Activated CD8-positive, alpha-beta memory T cell treated with anti-CD3 and anti-CD28 coated beads, Interleukin-2, amount 50 U/mL, for 24 hours (primary cell): Measurements from ENCODE around the gene KRTAP10-6.
"Not testable (repeated sequence)": the region's sequence is repeated elsewhere in the genome, so short reads cannot be mapped to it uniquely, and the experiment has no call there.

Experiments
- DNase-seq: peaks from one replicate; pipeline ENCODE4 v3.0.0-alpha.2; 2020; ENCODE audit errors: extremely low read depth

The KRTAP10-6 gene

DNA sequence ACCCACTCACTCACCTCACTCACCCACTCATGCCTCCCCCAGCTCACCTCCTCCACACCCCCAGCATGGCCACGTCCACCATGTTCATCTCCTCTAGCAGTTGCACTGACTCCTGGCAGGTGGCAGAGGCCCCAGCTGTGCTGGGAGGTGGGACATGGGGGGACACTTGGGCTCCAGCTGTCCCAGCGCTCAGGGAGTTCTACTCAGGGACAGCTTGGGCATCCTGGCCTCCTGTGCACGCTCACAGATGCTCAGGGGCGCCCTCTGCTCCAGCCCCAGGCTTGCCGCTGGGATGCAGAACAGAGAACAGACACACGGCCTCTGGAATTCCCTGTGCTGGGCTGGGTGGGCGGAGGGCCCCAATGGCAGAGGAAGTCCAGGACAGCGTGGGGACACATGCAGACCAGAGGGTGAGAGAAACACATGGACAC, 24.8 kb upstream of the KRTAP10-6 start:
- no peak for DNase-seq

DNA sequence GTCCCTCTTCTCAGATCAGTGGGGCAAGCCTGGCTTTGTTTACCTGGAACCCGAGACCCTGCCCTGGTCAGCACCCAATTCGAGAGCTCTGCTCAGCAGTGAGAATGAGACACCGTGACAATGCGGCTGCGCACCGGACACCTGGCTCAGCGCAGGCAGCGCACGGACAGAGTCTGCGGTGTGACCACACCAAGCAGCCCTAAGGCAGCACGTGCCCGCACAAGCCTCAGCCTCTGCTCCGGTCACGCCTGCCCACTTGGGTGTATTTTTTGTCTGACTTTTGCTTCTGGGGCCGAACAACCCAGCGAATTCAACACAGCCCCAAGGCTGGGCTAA, 24.3 kb upstream of the KRTAP10-6 start:
- DNase-seq = no peak

DNA sequence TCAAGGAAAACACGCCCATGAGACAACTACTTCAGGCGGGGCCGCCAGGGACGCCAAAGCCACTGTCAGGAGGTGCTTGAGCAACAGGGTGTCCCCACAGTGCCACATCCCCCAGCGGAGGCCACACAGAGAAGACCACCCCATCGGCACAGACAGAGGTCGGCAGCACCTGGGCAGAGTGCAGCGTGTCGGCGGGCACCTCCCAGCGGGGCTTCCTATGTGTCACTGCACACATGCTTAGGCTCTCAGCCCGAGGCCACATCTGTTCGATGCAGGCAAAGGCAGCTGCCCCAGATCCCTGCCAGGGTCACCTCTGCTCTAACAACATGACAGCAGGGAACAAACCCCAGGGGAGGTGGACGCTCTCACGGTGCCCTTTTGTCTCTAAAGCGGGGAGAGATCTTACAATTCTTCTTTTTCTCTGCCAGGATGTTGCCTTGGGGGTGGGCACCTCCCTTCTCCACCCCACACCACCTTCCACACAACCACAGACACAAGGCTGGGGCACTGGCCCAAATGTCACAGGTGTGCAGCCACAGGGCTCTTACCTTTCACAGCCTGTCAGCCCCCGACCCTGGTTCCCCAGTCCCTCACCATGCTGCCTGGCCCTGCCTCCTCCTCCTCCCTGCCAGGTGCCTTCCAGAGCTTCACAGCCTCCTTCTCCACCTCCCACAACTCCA, 23.7 kb upstream of the KRTAP10-6 start:
- DNase-seq = no peak

DNA sequence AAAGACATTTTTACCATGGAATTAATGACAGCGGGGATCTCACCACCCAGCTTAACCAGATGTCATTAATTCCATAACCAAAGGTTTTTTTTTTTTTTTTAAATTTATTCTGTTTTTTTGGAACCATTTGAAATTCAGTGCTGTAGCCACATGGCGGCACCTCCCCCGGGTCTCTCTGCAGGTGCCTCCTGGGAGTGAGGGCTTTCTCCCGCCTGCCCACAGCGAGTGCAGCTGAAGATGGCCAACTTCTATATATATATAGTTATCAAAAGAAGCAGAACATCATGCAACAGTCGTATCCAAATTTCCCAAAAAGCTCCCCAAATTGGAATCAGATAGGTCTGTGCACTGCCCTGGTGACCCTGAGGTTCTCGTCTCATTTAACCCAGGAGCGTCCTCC, 23.2 kb upstream of the KRTAP10-6 start:
- no peak for DNase-seq

DNA sequence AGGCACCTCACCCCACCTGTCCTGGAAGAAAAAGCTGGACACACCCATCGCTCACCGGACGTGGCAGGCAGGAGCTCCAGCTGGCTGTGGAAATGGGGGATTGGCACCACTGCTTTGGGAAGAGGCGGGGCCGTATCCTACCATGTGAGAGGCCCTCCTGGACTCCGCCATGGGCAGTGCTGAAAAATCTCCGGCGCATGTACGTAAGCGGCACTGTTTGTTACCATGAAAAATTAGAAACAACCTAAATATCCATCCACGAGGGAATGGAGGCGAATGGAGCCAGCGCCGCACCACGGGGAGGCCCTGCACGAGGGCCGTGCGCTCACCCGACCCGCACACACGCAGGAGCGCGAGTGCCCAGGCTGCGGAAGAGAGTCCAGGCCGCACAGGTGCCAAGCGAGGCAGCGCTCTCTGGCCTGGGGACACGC, 22.7 kb upstream of the KRTAP10-6 start:
- no peak for DNase-seq

DNA sequence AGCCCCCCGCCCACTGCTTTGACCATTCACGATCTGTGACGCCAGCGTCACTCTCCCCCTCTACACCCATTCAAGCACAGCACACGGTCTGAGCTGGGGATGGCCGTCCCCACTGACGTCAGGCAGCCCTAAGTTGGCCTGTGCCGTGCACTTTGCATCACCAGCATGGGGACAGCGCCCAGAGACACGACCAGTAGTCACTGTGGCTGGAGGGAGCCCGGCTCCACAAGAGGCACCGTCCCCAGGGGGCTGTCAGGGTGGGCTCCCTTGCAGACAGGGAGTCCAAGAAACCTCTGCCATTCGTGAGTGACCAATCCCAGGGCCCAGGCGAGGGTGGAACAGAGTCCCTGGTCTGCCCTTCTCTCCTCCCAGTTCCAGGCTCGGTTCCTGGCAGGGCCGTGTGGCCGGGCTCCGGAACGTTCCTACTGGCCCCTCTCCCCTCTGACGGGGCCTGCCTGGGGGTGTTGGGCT, 21.9 kb upstream of the KRTAP10-6 start:
- no peak for DNase-seq

DNA sequence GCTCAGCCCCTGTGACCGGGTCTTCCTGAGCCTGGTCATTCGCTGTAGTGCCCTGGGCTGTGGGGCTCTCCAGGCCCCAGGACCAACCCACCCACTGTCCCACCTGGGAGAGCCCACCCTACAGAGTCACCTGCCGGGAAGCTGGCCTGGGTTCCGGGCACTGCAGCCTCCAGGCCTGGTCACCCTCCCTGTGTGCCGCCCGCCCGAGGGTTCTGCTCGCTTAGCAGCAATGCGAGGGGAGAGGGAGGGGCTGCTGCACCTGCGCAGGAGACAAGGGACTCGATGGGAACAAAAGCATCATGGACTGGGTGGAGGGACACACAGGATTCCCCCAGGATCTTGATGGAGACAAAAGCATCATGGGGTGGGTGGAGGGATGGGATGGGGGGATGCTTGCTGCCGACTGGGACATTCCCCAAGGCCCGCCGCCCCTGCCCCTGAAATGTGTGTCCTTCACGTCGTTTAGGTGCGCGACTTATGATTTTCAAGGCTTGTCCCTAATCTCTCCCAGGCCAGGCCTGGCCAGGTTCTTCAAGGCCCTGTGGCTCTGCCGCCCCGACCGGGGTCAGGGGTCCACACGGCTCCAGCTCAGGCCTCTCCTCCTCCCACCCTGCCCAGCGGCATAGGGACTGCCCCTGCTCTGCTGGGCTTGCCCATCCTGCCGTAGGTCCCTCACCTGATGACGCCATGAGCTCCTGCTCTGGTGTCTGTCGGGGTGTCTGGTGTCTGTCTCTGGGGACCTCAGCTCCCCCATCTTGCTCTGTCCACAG, 21.3 kb upstream of the KRTAP10-6 start:
- DNase-seq = no peak

DNA sequence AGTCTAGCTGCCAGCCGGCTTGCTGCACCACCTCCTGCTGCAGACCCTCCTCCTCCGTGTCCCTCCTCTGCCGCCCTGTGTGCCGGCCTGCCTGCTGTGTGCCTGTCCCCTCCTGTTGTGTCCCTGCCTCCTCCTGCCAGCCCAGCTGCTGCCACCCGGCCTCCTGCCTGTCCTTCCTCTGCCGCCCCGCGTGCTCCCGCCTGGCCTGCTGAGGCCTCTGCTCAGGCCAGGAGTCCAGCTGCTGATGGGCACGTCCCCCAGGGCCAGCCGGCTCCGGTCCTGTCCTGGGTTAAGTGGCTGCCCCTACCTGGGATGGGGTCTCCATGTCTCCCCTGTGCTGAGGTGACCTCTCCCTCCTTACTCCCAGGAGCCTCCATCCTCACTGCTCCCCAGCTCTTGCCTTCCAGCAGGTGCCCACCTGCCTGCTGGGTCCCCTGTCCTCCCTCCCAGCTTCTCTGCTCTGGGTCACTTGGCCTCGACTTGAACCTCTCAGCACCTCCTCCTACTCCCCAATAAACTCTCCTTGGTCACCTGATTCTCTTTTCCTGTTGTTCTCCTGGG, 20.4 kb upstream of the KRTAP10-6 start:
- DNase-seq = no peak

DNA sequence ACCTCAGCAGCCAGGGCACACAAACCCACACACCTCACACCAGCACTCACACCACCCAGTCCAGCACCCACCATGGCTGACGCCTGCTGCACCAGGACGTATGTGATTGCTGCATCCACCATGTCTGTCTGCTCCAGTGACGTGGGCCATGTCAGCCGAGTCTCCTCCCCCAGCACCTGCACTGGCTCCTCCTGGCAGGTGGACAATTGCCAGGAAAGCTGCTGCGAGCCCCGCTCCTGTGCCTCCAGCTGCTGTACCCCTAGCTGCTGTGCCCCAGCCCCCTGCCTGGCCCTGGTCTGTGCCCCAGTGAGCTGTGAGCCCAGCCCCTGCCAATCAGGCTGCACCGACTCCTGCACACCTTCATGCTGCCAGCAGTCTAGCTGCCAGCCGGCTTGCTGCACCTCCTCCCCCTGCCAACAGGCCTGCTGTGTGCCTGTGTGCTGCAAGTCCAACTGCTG, 19.8 kb upstream of the KRTAP10-6 start, which contains the start of gene KRTAP10-8:
Gene KRTAP10-8 (plus strand): TSS at position 51 of the 458 bp plus-strand sequence. CDS start 22 bp downstream, at position 73.
- no peak for DNase-seq

DNA sequence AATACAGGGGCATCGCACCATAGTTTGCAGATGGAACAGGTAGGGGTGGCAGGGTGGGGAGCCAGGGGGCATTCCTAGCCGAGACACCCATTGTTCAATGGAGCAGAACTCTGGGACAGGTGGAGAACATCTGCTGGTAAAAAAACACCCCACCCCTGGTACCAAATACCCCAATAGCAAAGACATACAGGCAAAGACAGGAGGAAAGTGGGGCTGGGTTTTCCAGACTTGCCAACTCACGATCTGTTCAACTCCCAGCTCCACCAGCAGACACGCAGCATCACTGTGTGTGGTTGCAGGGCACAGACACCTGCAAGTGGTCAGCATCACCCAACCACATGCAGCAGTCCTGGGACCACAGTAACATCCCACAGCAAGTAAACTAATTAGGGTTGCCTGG, 19.2 kb upstream of the KRTAP10-6 start:
- no peak for DNase-seq

DNA sequence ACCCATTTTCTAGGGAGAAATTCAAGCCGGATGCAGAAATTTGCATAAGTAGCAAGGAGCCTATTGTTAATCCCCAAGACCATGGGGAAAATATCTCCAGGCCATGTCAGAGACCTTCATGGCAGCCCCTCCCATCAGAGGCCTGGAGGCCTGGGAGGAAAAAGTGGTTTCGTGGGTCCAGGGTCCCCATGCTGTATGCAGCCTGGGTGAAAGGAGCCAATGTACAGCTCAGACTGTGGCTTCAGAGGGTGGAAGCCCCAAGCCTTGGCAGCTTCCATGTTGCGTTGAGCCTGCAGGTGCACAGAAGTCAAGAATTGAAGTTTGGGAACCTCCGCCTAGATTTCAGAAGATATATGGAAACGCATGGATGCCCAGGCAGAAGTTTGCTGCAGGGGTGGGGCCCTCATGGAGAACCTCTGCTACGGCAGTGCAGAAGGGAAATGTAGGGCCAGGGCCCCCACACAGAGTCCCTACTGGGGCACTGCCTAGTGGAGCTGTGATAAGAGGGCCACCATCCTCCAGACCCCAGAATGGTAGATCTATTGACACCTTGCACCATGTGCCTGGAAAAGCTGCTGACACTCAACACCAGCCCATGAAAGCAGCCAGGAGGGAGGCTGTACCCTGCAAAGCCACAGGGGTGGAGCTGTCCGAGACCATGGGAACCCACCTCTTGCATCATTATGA, 18.0 kb upstream of the KRTAP10-6 start:
- not testable (repeated sequence) for DNase-seq

DNA sequence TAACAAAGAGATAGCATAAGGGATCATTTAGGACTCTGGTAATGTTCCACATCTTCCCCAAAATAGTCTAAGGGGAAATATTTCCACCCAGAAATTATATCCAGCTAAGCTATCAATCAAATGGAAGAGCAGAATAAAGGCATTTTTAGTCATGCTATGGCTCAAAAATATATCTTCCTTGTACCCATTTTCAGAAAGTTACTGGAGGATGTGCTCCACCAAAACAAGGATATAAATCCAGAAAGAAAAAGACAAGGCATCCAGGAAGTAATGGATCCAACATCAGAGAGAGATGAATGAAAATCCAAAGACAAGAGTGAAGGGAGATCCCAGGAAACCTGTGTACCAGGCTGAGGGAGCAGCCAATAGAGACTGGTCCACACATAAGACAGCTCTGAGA, 16.9 kb upstream of the KRTAP10-6 start:
- no peak for DNase-seq

DNA sequence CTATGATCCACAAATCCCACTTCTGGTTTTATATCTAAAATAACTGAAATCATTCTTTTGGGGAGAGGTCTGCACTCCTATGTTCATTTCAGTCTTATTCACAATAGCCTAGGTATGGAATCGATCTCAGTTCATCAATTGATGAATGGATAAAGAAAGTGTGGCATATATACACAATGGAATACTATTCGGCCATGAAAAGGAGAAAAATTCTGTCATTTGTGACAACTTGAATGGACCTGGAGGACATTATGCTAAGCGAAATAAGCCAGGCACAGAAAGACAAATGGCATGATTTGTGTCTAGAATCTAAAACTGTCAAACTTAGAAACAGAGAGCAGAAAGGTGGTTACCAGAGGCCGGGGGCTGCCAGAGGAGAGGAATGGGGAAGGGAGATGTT, 14.2 kb upstream of the KRTAP10-6 start:
- DNase-seq = no peak

DNA sequence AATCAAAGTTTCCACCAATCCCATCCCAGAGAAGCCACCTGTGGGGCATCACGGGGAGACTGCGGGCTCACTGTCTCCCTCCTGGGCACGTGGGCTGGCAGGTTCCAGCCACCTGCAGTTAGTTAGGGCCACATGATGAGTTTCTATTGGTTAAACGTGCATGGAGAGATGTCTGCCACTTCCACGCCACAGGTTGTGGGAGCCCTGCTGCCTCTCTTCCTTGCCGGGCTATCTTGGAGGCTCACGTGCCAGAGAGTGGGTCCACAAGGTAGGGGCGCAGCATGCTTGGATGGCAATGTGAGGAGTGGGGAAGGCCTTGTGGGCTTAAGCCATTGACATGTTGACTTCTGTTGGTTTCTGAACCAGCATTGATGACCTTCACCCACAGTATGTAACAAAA, 11.6 kb upstream of the KRTAP10-6 start:
- no peak for DNase-seq

DNA sequence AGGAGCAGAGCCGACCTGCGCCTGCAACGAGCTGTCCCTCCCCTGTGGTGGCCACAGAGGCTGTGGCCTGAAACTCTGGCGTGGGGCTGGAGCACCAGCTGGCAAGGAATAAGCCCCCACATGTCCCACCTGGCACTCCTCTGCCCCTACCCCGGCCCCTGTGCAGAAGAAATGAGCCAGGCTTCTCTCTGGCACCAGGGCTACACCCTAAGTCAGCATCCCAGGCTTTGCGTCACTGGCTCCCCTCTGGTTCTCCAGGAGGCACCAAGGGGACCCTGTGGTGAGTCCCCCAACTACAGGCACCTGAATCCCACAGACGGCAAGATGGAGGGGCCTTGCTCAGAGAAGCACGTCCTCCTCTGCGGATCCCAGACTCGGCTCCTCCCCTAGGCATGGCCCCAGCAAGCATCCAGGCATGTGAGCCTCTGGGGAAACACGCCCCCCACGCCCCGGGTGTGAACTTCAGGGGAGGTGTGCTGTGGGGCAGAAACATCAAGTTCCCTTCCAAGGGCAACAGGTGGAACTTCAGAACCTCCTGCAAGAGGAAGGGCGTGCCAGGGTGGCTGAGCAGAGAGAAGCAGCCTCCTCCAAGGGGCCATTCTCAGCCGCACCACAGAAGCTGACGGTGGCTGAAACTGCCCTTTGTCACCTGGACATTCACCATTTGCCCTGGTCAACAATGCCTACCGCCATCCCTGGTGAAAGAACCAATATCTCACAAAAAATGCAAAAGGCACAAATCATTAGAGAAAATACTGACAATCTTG, 11.0 kb upstream of the KRTAP10-6 start:
- DNase-seq = no peak

DNA sequence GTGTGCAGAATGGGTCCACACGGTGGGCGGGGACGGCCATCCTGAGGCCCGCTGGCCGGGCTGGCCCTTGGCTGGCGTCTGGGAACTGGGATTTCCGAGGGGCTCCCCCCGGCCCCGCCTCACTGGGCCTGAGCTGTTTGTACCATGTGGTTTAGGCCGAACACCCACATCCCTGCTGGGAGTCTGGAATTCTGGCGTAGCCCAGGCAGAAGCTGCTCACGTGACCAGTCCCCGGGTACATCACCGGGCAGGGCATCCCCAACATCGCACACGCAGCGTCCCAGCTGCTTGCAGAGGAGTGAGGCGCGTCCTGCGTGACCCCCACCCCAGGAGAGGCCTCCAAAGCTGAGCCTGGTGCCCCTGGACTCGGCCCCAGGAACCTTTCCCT, 10.2 kb upstream of the KRTAP10-6 start:
- no peak for DNase-seq

DNA sequence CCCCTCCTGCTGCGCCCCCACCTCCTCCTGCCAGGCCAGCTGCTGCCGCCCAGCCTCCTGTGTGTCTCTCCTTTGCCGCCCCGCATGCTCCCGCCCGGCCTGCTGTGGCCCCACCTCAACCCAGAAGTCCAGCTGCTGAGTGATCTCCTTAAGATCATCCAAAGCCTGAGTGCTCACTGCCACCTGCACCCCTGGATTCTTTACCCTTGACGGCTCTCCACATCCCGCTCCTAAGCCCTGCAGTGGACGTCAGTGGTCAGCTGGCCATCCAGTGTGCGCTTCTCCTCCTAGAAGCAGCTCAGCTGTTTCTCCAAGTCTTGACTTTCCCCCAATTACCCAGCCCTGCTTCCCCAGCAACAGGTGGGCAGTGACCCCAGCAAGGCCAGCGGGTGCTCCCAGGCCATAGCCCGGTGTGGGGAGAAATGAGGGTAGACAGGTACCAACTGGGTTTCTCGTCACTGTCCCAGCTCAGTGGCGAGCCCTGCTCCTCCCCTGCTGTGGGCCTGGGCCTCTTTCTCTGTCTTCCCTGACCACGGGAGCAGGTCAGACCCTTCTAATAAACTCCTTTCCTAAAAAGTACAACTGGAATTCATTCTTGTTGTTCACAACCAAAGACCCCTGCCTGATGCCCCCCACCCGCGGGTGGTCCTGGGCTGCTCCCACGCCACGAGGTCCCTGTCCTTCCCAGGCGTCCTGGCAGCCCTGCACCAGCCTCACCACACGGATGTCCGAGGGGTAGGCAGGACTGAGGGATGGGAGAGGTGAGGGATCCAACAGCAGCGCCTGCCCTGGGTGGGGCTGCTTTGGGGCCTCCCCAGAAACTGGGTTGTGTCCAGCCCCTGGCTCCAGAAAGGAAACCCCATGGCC, 9.5 kb upstream of the KRTAP10-6 start:
- no peak for DNase-seq

DNA sequence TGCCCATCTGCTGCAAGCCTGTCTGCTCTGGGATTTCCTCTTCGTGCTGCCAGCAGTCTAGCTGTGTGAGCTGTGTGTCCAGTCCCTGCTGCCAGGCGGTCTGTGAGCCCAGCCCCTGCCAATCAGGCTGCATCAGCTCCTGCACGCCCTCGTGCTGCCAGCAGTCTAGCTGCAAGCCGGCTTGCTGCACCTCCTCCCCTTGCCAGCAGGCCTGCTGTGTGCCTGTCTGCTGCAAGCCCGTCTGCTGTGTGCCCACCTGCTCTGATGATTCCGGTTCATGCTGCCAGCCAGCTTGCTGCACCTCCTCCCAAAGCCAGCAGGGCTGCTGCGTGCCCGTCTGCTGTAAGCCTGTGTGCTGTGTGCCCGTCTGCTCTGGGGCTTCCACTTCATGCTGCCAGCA, 8.8 kb upstream of the KRTAP10-6 start:
- not testable (repeated sequence) for DNase-seq

DNA sequence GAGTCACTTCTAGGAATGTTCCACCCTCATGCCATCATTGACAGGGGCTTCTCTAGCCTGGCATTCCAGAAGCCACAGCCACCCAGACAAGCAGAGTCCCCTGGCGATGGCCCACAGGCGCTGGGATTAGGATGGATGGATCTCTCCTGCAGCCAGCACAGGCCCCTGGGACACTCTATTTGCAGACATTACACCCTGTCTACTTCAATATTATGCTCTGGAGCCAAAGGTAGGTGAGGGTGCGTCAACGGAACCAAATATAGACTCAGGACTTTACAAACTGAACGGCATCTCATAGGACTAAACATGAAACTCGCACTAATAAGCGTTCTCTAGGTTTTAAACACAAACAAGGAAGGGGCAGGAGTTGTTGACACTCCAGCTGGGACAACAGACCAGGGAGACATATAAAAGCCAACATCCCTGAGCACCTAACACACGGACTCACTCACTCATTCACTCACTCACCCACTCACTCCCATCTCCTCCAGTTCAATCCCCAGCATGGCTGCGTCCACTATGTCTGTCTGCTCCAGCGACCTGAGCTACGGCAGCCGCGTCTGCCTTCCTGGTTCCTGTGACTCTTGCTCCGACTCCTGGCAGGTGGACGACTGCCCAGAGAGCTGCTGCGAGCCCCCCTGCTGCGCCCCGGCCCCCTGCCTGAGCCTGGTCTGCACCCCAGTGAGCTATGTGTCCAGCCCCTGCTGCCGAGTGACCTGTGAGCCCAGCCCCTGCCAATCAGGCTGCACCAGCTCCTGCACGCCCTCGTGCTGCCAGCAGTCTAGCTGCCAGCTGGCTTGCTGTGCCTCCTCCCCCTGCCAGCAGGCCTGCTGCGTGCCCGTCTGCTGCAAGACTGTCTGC, 8.0 kb upstream of the KRTAP10-6 start, which contains the start of gene KRTAP10-7:
Gene KRTAP10-7 (plus strand): TSS at position 480 of the 861 bp plus-strand sequence. CDS start 25 bp downstream, at position 505.
- DNase-seq = not testable (repeated sequence)
